GM18498 (cell line): Measurements from ENCODE around the gene SMIM10L1.

Experiments used
- ATAC-seq: cut with Tn5 transposase; IDR thresholded peaks from one replicate; pipeline ENCODE4 v1.9.1; 2021; ENCODE audit warnings: mild to moderate bottlenecking, moderate library complexity; ENCODE audit not compliant: unreplicated experiment

Gene SMIM10L1

DNA sequence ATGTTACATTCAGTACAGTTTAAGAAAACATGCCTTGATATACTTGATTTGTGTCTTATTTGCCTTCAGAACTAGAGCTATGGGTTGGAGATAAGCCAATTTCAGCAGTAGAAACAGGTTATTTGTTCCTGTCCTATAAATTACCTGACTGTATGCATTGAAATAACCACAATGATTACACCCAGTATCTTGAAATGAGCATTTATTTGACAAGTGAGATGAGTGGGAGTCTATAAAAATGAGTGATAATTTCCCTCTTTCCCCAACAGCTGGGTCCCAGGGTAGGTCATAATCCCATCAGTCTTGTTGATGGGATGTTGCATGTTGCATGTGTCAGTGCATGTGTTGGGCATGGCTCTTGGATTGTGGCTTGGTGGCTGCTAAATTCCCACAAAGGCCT, 12.0 kb downstream of the SMIM10L1 start:
- no peak for ATAC-seq

DNA sequence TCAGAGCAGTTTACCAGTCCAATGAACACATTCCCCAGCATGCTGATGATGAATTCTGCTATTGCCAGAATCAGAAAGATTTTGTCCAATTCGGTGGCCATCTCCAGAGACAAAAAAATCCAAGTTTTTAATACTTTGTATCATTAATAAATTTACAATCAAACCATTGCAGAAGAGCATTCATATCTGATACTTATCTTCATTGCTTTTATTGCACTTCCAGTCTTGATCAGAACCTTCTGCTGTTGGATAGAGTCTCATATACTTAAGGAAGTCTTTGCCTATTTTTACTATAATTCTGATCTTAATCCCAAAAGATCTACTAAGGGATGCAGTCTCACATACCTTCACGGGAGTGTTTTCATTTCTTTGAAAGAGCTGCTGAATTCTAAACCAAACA, 15.8 kb downstream of the SMIM10L1 start, which contains the start of gene TAS2R42:
Gene TAS2R42 (minus strand): TSS at position 101 of the 400 bp plus-strand sequence. CDS start 0 bp downstream, at position 101.
- ATAC-seq, result no peak

DNA sequence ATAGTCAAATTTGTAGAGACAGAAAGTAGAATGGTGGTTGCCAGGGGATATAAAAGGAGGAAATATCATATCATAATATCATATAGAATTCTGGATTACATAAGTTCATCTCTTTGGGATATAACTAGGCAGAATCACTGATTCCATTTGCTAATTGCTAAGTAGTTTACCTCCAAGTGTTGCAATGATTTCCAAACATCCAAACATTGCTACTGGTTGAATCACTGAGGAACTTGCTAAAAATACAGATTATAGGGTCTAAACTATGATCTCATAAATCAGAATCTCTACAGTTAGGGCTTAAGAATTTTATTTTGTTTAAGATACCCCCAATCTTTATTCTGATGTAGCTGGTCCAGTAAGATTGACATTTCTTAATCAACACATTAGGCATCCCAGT, 31.8 kb downstream of the SMIM10L1 start:
- no peak for ATAC-seq

DNA sequence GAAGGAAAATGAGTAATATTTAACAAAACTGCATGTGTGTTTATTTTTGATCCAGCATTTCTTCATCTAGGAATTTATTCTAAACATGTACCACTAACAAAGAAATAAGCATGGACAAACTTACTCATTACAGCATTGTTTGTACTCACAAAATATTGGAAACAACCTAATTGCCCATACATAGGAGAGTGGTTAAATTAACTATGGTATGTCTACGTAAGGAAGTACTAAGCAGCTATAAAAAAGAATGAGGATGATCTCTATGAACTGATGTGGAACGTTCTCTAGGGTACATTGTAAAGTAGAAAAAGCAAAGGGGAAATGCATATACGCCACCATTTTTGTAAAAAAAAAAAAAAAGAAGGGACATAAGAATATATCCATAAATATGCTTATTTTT, 33.2 kb downstream of the SMIM10L1 start:
- no peak for ATAC-seq

DNA sequence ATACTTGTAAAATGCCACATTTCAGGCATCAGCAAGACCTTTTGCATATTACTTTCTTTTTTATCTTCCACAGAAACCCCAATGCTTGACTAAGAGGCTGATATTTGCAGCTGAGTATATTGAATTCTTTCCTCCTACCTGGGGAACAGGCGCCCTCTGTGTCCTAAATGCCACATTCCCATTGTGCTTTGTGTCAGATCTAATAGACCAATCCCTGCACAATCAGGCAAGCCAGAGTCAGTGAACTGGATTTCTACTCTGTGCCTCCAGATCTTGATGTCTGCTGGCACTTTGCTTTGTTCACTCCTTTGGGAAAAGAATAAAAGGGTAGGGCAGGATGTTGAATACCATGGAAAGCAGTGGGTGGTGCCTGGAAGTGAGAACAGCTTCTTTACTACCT, 38.1 kb downstream of the SMIM10L1 start:
- no peak for ATAC-seq
